CD4-positive, CD25-positive, alpha-beta regulatory T cell (primary cell): ENCODE data around the gene PCED1B. TPM values are rescaled to one million over a fixed set of nuclear protein-coding genes. Genes with fewer than 3 reads are reported as not detected.

Source experiments
- ATAC-seq, 2 donors: fragments of 150-1000 bp; cut with Tn5 transposase; one replicate each; pipeline ENCODE4 v1.10.0; 2021; ENCODE audit warnings: low read depth in 2 of 2, moderate number of reproducible peaks in 2 of 2, moderate library complexity in 1 of 2
- DNase-seq, 3 donors: peaks; one replicate each; pipeline versions ENCODE4 v3.0.0 to v3.0.0-alpha.2; 2012 to 2022; ENCODE audit warnings: mixed read lengths in 1 of 3
- H3K27ac ChIP-seq: one replicate; pipeline ENCODE4 v1.7.0; 2013; ENCODE audit warnings: mild to moderate bottlenecking, low read length; ENCODE audit not compliant: insufficient read depth, poor library complexity, severe bottlenecking
- H3K27me3 ChIP-seq: one replicate; pipeline ENCODE4 v1.7.0; 2013; ENCODE audit warnings: low read length; ENCODE audit not compliant: control insufficient read depth, insufficient read depth
- H3K36me3 ChIP-seq: one replicate; pipeline ENCODE4 v1.7.0; 2013; ENCODE audit warnings: mild to moderate bottlenecking, low read length, moderate library complexity; ENCODE audit not compliant: control insufficient read depth, insufficient read depth
- H3K4me1 ChIP-seq: 2 replicates; pipeline ENCODE4 v1.7.0; 2013; ENCODE audit warnings: mild to moderate bottlenecking, low read length; ENCODE audit not compliant: insufficient read depth, control insufficient read depth, poor library complexity, severe bottlenecking
- H3K4me3 ChIP-seq: one replicate; pipeline ENCODE4 v1.7.0; 2013; ENCODE audit warnings: low read depth, mild to moderate bottlenecking, low read length, moderate library complexity
- H3K9me3 ChIP-seq, 2 experiments: 1 replicate in 1 of 2; 2 replicates in 1 of 2; pipeline ENCODE4 v1.7.0; 2013; ENCODE audit warnings: low read length in 2 of 2, mild to moderate bottlenecking in 1 of 2, moderate library complexity in 1 of 2; ENCODE audit not compliant: control insufficient read depth in 2 of 2
- H3K27ac Mint-ChIP-seq, 3 donors: one replicate each; pipeline ENCODE4 v1.8.0; 2020 to 2022; ENCODE audit warnings: mild to moderate bottlenecking in 3 of 3, mixed read lengths in 3 of 3, moderate library complexity in 2 of 3
- H3K27me3 Mint-ChIP-seq: one replicate; pipeline ENCODE4 v1.8.0; 2022; ENCODE audit warnings: mild to moderate bottlenecking, mixed read lengths
- H3K36me3 Mint-ChIP-seq: one replicate; pipeline ENCODE4 v1.8.0; 2020; ENCODE audit warnings: mixed read lengths
- H3K4me1 Mint-ChIP-seq, 4 donors: one replicate each; pipeline ENCODE4 v1.8.0; 2020 to 2022; ENCODE audit warnings: mixed read lengths in 4 of 4, mild to moderate bottlenecking in 1 of 4
- H3K4me3 Mint-ChIP-seq, 4 donors: one replicate each; pipeline ENCODE4 v1.8.0; 2020 to 2022; ENCODE audit warnings: mild to moderate bottlenecking in 4 of 4, mixed read lengths in 4 of 4, moderate library complexity in 3 of 4
- H3K9me3 Mint-ChIP-seq, 7 donors: one replicate each; pipeline ENCODE4 v1.8.0; 2020 to 2022; ENCODE audit warnings: mixed read lengths in 7 of 7, mild to moderate bottlenecking in 3 of 7, moderate library complexity in 2 of 7
- polyA plus RNA-seq, 4 donors: library from polyadenylated mRNA; unstranded; fragments of 300-500 nt; fragmentation: Illumina TruSeq; gene quantifications; one replicate each; pipeline ENCODE4 v1.2.3, GENCODE V29; 2021
- total RNA-seq: library from RNA; stranded (reverse); gene quantifications from one replicate; pipeline ENCODE4 v1.2.3, GENCODE V29; 2022

The PCED1B gene
- total RNA-seq, result 64.9 TPM
- 10 to 100 TPM; 56.7 to 74.5 (median 65.0) TPM for polyA plus RNA-seq

DNA sequence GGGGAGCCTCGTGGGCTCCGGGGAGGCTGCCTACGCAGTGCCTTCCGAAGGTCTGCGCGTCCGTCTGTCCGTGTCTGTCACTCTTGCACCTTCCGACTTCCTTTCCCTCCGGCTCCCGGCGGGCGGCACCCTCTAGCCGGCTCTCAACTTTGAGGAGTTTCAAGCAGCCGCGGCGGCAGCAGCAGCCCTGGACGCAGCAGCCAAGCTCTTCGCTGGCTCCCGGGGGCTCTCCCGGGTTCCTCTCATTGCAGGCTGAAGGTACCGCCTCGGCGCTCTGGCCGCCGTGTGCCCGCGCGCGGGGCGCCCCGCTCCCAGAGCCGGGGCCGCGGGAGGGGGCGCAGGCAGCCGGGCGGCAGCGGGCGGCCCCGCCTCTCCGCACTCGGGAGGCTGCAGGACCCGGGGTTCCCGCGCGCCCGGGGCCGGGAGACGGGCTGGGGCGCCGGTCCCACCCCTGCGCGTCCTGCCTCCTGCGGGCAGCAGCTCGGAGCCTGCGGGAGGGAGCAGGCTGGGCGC is at the start of gene PCED1B, which contains the start of gene AMIGO2:
PCED1B (plus strand) TSS at position 154 of the 513 bp plus-strand sequence. CDS start 155,443 bp downstream, outside the sequence.
AMIGO2 (minus strand) TSS at position 492 of the 513 bp plus-strand sequence. CDS start 957 bp downstream, outside the sequence.
- H3K27me3 Mint-ChIP-seq, result no peaks in the 10 kb centered on the region
- peak within 1 kb of the TSS; percentile 75 for H3K27ac ChIP-seq
- H3K4me3 ChIP-seq, result peak within 1 kb of the TSS; percentile 93
- H3K36me3 ChIP-seq, result no peaks in the 10 kb centered on the region
- no peaks in the 10 kb centered on the region for H3K9me3 ChIP-seq
- H3K27me3 ChIP-seq, result no peaks in the 10 kb centered on the region
- peak within 1 kb of the TSS; percentile 96 to 98 (median 98) for H3K4me3 Mint-ChIP-seq
- peak; percentile 45 to 48 for ATAC-seq
- peak; percentile 37 to 74 (median 38) for DNase-seq
- peak within 1 kb of the TSS; percentile 89 to 98 (median 95) for H3K27ac Mint-ChIP-seq
- peaks cover 27 to 75% (median 63%) of the 10 kb centered on the region in 4 donors for H3K4me1 Mint-ChIP-seq
- peaks cover 58% of the 10 kb centered on the region for H3K4me1 ChIP-seq
- no peaks in the 10 kb centered on the region for H3K36me3 Mint-ChIP-seq
- H3K9me3 Mint-ChIP-seq, result peaks cover 0 to 3% (median 0%) of the 10 kb centered on the region in 7 donors

- Mint-ChIP-seq H3K9me3 (no peaks in the 10 kb centered on the region), H3K27ac (no peak overlapping the region), H3K36me3 (no peaks in the 10 kb centered on the region), H3K4me1 (peaks cover 6 to 24% (median 9%) of the 10 kb centered on the region in 4 donors), H3K27me3 (peaks cover 14% of the 10 kb centered on the region), H3K4me3 (no peak overlapping the region)
- H3K4me1 ChIP-seq, result no peaks in the 10 kb centered on the region
- no peak overlapping the region for H3K27ac ChIP-seq
- DNase-seq, result no peak
- no peak for ATAC-seq
- H3K9me3 ChIP-seq, result no peaks in the 10 kb centered on the region
- H3K27me3 ChIP-seq, result peaks cover 6% of the 10 kb centered on the region
- H3K4me3 ChIP-seq, result no peak overlapping the region
- H3K36me3 ChIP-seq, result no peaks in the 10 kb centered on the region
These were observed 49.5 kb upstream of the PCED1B start for GRCh38 chr12:47029903-47030302.

- no peaks in the 10 kb centered on the region for H3K36me3 ChIP-seq
- ATAC-seq, result peak; percentile 72 to 73
- H3K9me3 ChIP-seq, result no peaks in the 10 kb centered on the region
- Mint-ChIP-seq H3K9me3 (no peaks in the 10 kb centered on the region), H3K36me3 (no peaks in the 10 kb centered on the region), H3K27ac (no peak overlapping the region), H3K4me1 (peaks cover 6 to 24% (median 13%) of the 10 kb centered on the region in 4 donors), H3K4me3 (no peak overlapping the region), H3K27me3 (peaks cover 14% of the 10 kb centered on the region)
- peaks cover 4% of the 10 kb centered on the region for H3K27me3 ChIP-seq
- H3K4me3 ChIP-seq, result no peak overlapping the region
- no peak overlapping the region for H3K27ac ChIP-seq
- peak in 2 of 3 donors; percentile 70 to 78 for DNase-seq
- no peaks in the 10 kb centered on the region for H3K4me1 ChIP-seq
These were observed 46.8 kb upstream of the PCED1B start for GRCh38 chr12:47032644-47033043.

DNA sequence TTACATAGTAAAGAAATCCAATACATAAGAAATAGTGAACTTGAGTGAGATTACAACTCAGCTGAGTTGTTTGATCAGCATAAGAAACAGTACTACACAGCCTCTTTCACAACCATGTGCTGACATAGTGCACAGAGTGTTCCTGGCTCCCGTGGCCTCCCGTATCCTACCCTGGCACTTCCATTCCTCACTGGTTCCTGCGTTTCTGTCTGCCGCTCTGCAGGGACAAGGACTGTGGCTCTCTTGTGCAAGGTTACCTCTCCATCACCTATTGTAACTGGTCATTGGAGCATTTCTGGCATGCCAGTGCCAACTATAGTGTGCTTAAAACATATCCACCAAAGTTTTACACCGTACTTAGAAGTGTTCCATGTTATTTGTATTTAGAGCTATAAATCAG is 46.3 kb upstream of the PCED1B start:
- Histone ChIP-seq H3K4me3 (no peak overlapping the region), H3K27me3 (no peaks in the 10 kb centered on the region), H3K9me3 (no peaks in the 10 kb centered on the region), H3K4me1 (peaks cover under 1% of the 10 kb centered on the region), H3K36me3 (no peaks in the 10 kb centered on the region), H3K27ac (no peak overlapping the region)
- Mint-ChIP-seq H3K9me3 (no peaks in the 10 kb centered on the region), H3K36me3 (no peaks in the 10 kb centered on the region), H3K4me1 (peaks cover 6 to 24% (median 13%) of the 10 kb centered on the region in 4 donors), H3K27ac (no peak overlapping the region), H3K27me3 (peaks cover 11% of the 10 kb centered on the region), H3K4me3 (no peak overlapping the region)
- no peak for DNase-seq
- ATAC-seq, result no peak

GRCh38 chr12:47033789-47034555 is 45.4 kb upstream of the PCED1B start:
- no peak overlapping the region for H3K4me3 Mint-ChIP-seq
- H3K9me3 Mint-ChIP-seq, result peaks cover 0 to 2% (median 0%) of the 10 kb centered on the region in 7 donors
- H3K27ac Mint-ChIP-seq, result no peak overlapping the region

DNA sequence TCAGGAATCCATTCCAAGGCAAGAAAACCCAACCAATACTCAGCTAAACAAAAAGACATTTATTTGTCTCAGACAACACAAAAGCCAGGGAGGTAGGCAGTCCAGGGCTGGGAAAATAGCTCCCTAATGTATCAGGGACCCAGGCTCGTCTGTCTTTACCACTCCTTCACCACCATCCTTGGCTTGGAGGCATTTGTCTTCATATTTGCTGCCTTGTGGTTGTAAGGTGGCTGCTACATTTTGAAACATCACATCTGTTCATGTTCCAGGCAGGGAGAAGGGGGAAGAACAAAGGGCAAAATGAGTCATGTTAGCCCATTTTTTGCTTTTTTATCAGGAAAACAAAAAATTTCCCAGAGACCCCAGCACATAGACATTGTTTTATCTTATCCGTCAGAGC is 44.8 kb upstream of the PCED1B start:
- peaks cover 0 to 2% (median 0%) of the 10 kb centered on the region in 7 donors for H3K9me3 Mint-ChIP-seq
- peaks cover 6 to 24% (median 13%) of the 10 kb centered on the region in 4 donors for H3K4me1 Mint-ChIP-seq
- H3K36me3 Mint-ChIP-seq, result no peaks in the 10 kb centered on the region
- H3K27me3 Mint-ChIP-seq, result peaks cover 14% of the 10 kb centered on the region
- peaks cover 3% of the 10 kb centered on the region for H3K4me1 ChIP-seq
- H3K4me3 Mint-ChIP-seq, result no peak overlapping the region
- H3K36me3 ChIP-seq, result no peaks in the 10 kb centered on the region
- DNase-seq (no peak), ATAC-seq (no peak)
- no peaks in the 10 kb centered on the region for H3K9me3 ChIP-seq
- H3K27me3 ChIP-seq, result no peaks in the 10 kb centered on the region
- H3K27ac ChIP-seq, result no peak overlapping the region
- H3K4me3 ChIP-seq, result no peak overlapping the region
- H3K27ac Mint-ChIP-seq, result peak overlapping the region in 1 of 3 donors; percentile 53

More at GRCh38 chr12:47033789-47034555, 45.4 kb upstream of the PCED1B start:
- no peak for ATAC-seq
- DNase-seq, result no peak
- Mint-ChIP-seq H3K27me3 (peaks cover 15% of the 10 kb centered on the region), H3K4me1 (peaks cover 6 to 24% (median 13%) of the 10 kb centered on the region in 4 donors), H3K36me3 (no peaks in the 10 kb centered on the region)
- no peaks in the 10 kb centered on the region for H3K9me3 ChIP-seq
- H3K4me1 ChIP-seq, result peaks cover 3% of the 10 kb centered on the region
- H3K27ac ChIP-seq, result no peak overlapping the region
- no peaks in the 10 kb centered on the region for H3K36me3 ChIP-seq
- no peak overlapping the region for H3K4me3 ChIP-seq
- H3K27me3 ChIP-seq, result no peaks in the 10 kb centered on the region

- Histone ChIP-seq H3K27ac (no peak overlapping the region), H3K4me1 (peaks cover 3% of the 10 kb centered on the region), H3K36me3 (no peaks in the 10 kb centered on the region), H3K4me3 (no peak overlapping the region), H3K27me3 (no peaks in the 10 kb centered on the region), H3K9me3 (no peaks in the 10 kb centered on the region)
- ATAC-seq (no peak), DNase-seq (no peak)
- Mint-ChIP-seq H3K4me1 (peaks cover 6 to 20% (median 13%) of the 10 kb centered on the region in 4 donors), H3K9me3 (peaks cover 0 to 2% (median 0%) of the 10 kb centered on the region in 7 donors), H3K27me3 (peaks cover 16% of the 10 kb centered on the region), H3K27ac (peak overlapping the region in 1 of 3 donors; percentile 53), H3K4me3 (no peak overlapping the region), H3K36me3 (no peaks in the 10 kb centered on the region)
These were observed 43.9 kb upstream of the PCED1B start for GRCh38 chr12:47035484-47035883.
